Left lung (tissue), 10 donors: Measurements from ENCODE around the gene XRRA1. TPM values are rescaled to one million over a fixed set of nuclear protein-coding genes. Genes with fewer than 3 reads are reported as not detected.

ENCODE experiments used
- ATAC-seq: fragments of 200-7000 bp; cut with Tn5 transposase; one replicate; pipeline ENCODE4 v1.9.1; 2020; ENCODE audit warnings: moderate library complexity
- DNase-seq, 4 donors: peaks; one replicate each; pipeline ENCODE4 v3.0.0-alpha.2; 2013 to 2020
- H3K27ac ChIP-seq, 2 donors: fragments of 200-600 bp; sonication (generic) in 1 of 2; one replicate each; pipeline versions ENCODE4 v1.5.0 to v1.8.0; 2020 to 2021
- H3K27me3 ChIP-seq, 2 donors: fragments of 200-600 bp; sonication (generic) in 1 of 2; one replicate each; pipeline versions ENCODE4 v1.5.0 to v1.8.0; 2020 to 2021
- H3K36me3 ChIP-seq, 2 donors: fragments of 200-600 bp; sonication (generic) in 1 of 2; one replicate each; pipeline versions ENCODE4 v1.5.0 to v1.8.0; 2020 to 2021
- H3K4me1 ChIP-seq, 2 donors: fragments of 200-600 bp; one replicate each; pipeline ENCODE4 v1.8.0; 2021
- H3K4me3 ChIP-seq, 2 donors: fragments of 200-600 bp; sonication (generic) in 1 of 2; one replicate each; pipeline versions ENCODE4 v1.5.0 to v1.8.0; 2020 to 2021; ENCODE audit warnings: mild to moderate bottlenecking in 1 of 2
- H3K9me3 ChIP-seq, 2 donors: fragments of 200-600 bp; sonication (generic) in 1 of 2; one replicate each; pipeline versions ENCODE4 v1.5.0 to v1.8.0; 2020 to 2021
- CTCF ChIP-seq, 2 donors: fragments of 200-600 bp; sonication (generic) in 1 of 2; IDR thresholded peaks; one replicate each; pipeline versions ENCODE4 v1.5.0 to v1.8.0; 2021; ENCODE audit warnings: antibody characterized with exemption in 2 of 2
- intact Hi-C, 2 donors: fragments of 100-400 bp; cut with DNase I; formaldehyde crosslinking; loops; one replicate each; pipeline versions ENCODE4 v1.11.2 to v1.14.2; 2022
- polyA plus RNA-seq, 6 donors: library from polyadenylated mRNA; unstranded; fragments of 120-200 nt; gene quantifications; one replicate each; pipeline ENCODE4 v1.2.1, GENCODE V29; 2013; ENCODE audit not compliant: insufficient read length in 6 of 6
- total RNA-seq, 2 donors: library from RNA; stranded (reverse); fragmentation: NEBNext Ultra II Directional; extraction: Animal tissue kit (Norgen Biotek cat#: 25700); gene quantifications; one replicate each; pipeline ENCODE4 v1.2.1, GENCODE V29; 2021
- donor health status: DM: no; HTN: yes; CAD: no.
- donor health status: DM: no; HTN: no; CAD: no.

Gene XRRA1
- total and polyA plus RNA-seq, 8 donors, result 8.4 to 21.3 (median 16.7) TPM

- Histone ChIP-seq H3K4me3 (peak overlapping the region; percentile 52 to 69), H3K9me3 (no peaks in the 10 kb centered on the region), H3K4me1 (peaks cover 0 to 30% of the 10 kb centered on the region in 2 donors), H3K36me3 (peaks cover 0 to under 1% of the 10 kb centered on the region in 2 donors), H3K27me3 (no peaks in the 10 kb centered on the region), H3K27ac (peak overlapping the region; percentile 57 to 80)
- intact Hi-C loops, result no loop called here
- no peak for TF ChIP-seq CTCF (IDR thresholded peaks at IDR 0.05)
- DNase-seq (no peak), ATAC-seq (peak; percentile 2)
These were observed 40.4 kb upstream of the XRRA1 start for GRCh38 chr11:74989260-74989638.

DNA sequence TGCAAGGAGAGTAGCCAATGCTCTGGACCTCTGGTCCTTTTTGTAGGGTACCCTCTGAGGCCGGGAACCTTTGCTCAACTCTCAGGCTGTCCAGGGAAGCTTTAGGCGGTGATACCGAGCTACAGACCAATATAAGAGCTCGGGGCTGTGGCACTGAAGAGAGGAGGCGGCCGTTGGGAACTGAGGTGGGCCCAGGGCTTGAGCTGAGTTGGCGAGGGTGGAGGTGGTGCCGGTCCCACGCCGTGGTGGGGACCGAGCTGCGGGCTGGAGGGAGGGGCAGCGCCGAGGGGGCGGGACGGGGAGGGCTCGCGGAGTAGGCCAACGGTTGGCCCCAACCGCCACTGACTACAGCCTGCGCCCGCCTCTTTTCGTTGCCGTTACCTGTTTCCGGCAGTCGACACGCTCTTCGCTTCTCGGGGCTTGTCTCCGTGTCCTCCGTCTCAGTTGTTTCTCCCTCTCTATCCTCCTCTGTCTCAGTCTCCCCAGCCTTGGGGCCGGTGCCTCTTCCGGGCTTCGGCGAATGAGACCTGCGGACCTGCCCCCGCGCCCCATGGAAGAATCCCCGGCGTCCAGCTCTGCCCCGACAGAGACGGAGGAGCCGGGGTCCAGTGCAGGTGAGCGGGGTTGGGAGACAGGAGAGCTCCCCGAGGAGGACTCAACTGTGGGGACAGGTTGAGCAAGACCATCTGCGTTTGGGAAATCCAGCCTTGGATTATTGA, 39.8 kb upstream of the XRRA1 start, which contains the start of gene NEU3:
TSS of gene NEU3 (plus strand) at position 393 of the 719 bp plus-strand sequence. CDS start at position 521, 128 bp downstream.
- peak; percentile 99 for ATAC-seq
- no peaks in the 10 kb centered on the region for H3K36me3 ChIP-seq

GRCh38 chr11:74984730-74985129, 35.8 kb upstream of the XRRA1 start:
- intact Hi-C loops, result no loop called here
- Histone ChIP-seq H3K27me3 (no peaks in the 10 kb centered on the region), H3K36me3 (peaks cover 0 to 13% of the 10 kb centered on the region in 2 donors), H3K27ac (no peak overlapping the region), H3K4me3 (no peak overlapping the region), H3K4me1 (peaks cover 0 to 15% of the 10 kb centered on the region in 2 donors), H3K9me3 (no peaks in the 10 kb centered on the region)
- DNase-seq (no peak), ATAC-seq (no peak)
- no peak for TF ChIP-seq CTCF (IDR thresholded peaks at IDR 0.05)

More for the DNA sequence above, 39.8 kb upstream of the XRRA1 start, which contains the start of gene NEU3:
- Histone ChIP-seq H3K4me3 (peak within 1 kb of the TSS; percentile 52 to 69), H3K27me3 (no peaks in the 10 kb centered on the region), H3K4me1 (peaks cover 0 to 30% of the 10 kb centered on the region in 2 donors), H3K9me3 (no peaks in the 10 kb centered on the region), H3K27ac (peak within 1 kb of the TSS; percentile 57 to 80)
- DNase-seq, result peak; percentile 55 to 95 (median 83)
- intact Hi-C loops, result no loop called here
- no peak for TF ChIP-seq CTCF (IDR thresholded peaks at IDR 0.05)

DNA sequence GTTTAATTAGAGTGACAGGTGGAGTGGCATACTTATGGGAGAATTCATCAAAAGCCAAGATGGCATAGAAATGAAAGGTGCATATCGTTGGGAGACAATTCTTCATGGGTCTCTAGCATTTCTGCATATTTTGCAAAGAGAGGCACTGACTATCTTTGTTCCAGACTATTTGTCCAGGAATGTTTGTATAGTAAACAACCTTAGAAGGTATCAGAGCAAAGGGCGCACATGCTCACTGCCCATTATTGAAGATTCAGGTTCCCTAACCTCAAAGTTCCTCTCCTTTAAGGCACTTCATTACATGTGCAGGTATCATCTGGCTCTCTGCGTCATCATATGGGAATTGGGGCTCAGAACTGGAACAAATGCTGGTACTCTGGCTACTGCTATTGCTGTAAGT, 35.2 kb upstream of the XRRA1 start:
- intact Hi-C loops, result no loop called here

More for the DNA sequence above, 35.2 kb upstream of the XRRA1 start:
- ATAC-seq (no peak), DNase-seq (no peak)
- no peak for TF ChIP-seq CTCF (IDR thresholded peaks at IDR 0.05)
- Histone ChIP-seq H3K4me3 (no peak overlapping the region), H3K4me1 (peaks cover 0 to 8% of the 10 kb centered on the region in 2 donors), H3K27me3 (no peaks in the 10 kb centered on the region), H3K27ac (no peak overlapping the region), H3K9me3 (no peaks in the 10 kb centered on the region), H3K36me3 (peaks cover 0 to 19% of the 10 kb centered on the region in 2 donors)
